Loucy (cell line): ENCODE results near the gene COQ8B.

Experiments used
- H2AFZ ChIP-seq: fragments of 200-600 bp; sonication (generic); 2 replicates; pipeline ENCODE4 v1.6.0; 2016; ENCODE audit warnings: antibody characterized with exemption, mild to moderate bottlenecking, low read length, moderate library complexity
- H3F3A ChIP-seq: fragments of 200-600 bp; 2 replicates; pipeline ENCODE4 v1.6.0; 2016; ENCODE audit warnings: antibody characterized with exemption, low read depth, mild to moderate bottlenecking
- H3K27me3 ChIP-seq: fragments of 200-600 bp; sonication (generic); 2 replicates; pipeline ENCODE4 v1.6.1; 2014; ENCODE audit warnings: low read length, mild to moderate bottlenecking; ENCODE audit not compliant: insufficient read depth, poor library complexity, severe bottlenecking
- H3K36me3 ChIP-seq: fragments of 200-600 bp; sonication (generic); 2 replicates; pipeline ENCODE4 v1.6.1; 2016; ENCODE audit warnings: low read length; ENCODE audit not compliant: insufficient read depth
- H3K4me1 ChIP-seq: fragments of 200-600 bp; sonication (generic); 2 replicates; pipeline ENCODE4 v1.5.1; 2014; ENCODE audit warnings: low read length, mild to moderate bottlenecking; ENCODE audit not compliant: insufficient read depth, poor library complexity, severe bottlenecking
- H3K4me2 ChIP-seq: fragments of 200-600 bp; sonication (generic); 2 replicates; pipeline ENCODE4 v1.6.0; 2014; ENCODE audit warnings: antibody characterized with exemption, low read length, low read depth, mild to moderate bottlenecking; ENCODE audit not compliant: poor library complexity, severe bottlenecking
- H3K4me3 ChIP-seq: fragments of 200-600 bp; sonication (generic); 2 replicates; pipeline ENCODE4 v1.5.1; 2014; ENCODE audit warnings: low read length, mild to moderate bottlenecking, mixed read lengths; ENCODE audit not compliant: poor library complexity, severe bottlenecking
- H3K79me2 ChIP-seq: fragments of 200-600 bp; sonication (generic); 2 replicates; pipeline ENCODE4 v1.6.1; 2014; ENCODE audit warnings: low read length; ENCODE audit not compliant: insufficient read depth
- H3K9ac ChIP-seq: fragments of 200-600 bp; sonication (generic); 2 replicates; pipeline ENCODE4 v1.6.0; 2014; ENCODE audit warnings: mild to moderate bottlenecking, low read depth, low read length, moderate library complexity; ENCODE audit not compliant: poor library complexity, severe bottlenecking
- H3K9me2 ChIP-seq: fragments of 200-600 bp; sonication (generic); replicated peaks from 2 replicates; pipeline ENCODE4 v1.6.1; 2016; ENCODE audit warnings: low read depth, low read length, mixed read lengths
- H3K9me3 ChIP-seq: fragments of 200-600 bp; sonication (generic); 2 replicates; pipeline ENCODE4 v1.6.1; 2014; ENCODE audit warnings: mild to moderate bottlenecking, antibody characterized with exemption, low read length, low read depth; ENCODE audit not compliant: insufficient read depth
- H4K20me1 ChIP-seq: fragments of 200-600 bp; sonication (generic); 2 replicates; pipeline ENCODE4 v1.6.0; 2014; ENCODE audit warnings: antibody characterized with exemption, low read length, mild to moderate bottlenecking; ENCODE audit not compliant: insufficient read depth, poor library complexity, severe bottlenecking
- CTCF ChIP-seq: fragments of 200-600 bp; sonication (generic); conservative IDR thresholded peaks from 2 replicates; pipeline ENCODE4 v1.5.1; 2014; ENCODE audit warnings: mild to moderate bottlenecking, antibody characterized with exemption, low read length
- EZH2phosphoT487 ChIP-seq: fragments of 200-600 bp; IDR thresholded peaks from 2 replicates; pipeline ENCODE4 v1.6.1; 2018; ENCODE audit warnings: antibody characterized with exemption, mild to moderate bottlenecking, moderate library complexity, borderline replicate concordance

COQ8B gene

GRCh38 chr19:40677156-40677555 lies 39.5 kb downstream of the COQ8B start:
- Histone ChIP-seq H3K79me2 (no peaks in the 10 kb centered on the region), H3K27me3 (no peaks in the 10 kb centered on the region), H3K9ac (no peak overlapping the region), H3K36me3 (no peaks in the 10 kb centered on the region), H3F3A (no peaks in the 10 kb centered on the region), H3K9me3 (no peaks in the 10 kb centered on the region), H3K9me2 (no peaks in the 10 kb centered on the region), H4K20me1 (no peaks in the 10 kb centered on the region), H3K4me2 (no peak overlapping the region), H3K4me3 (no peak overlapping the region), H3K4me1 (peaks cover 13% of the 10 kb centered on the region), H2AFZ (no peak overlapping the region)
- TF ChIP-seq EZH2phosphoT487 (no peak), CTCF (no peak)

GRCh38 chr19:40674291-40674690 lies 42.4 kb downstream of the COQ8B start:
- Histone ChIP-seq H3K9ac (peak overlapping the region; percentile 51), H3K9me3 (no peaks in the 10 kb centered on the region), H3K9me2 (no peaks in the 10 kb centered on the region), H3K27me3 (no peaks in the 10 kb centered on the region), H3K4me2 (peak overlapping the region; percentile 50), H4K20me1 (no peaks in the 10 kb centered on the region), H3F3A (no peaks in the 10 kb centered on the region), H3K79me2 (no peaks in the 10 kb centered on the region), H2AFZ (peak overlapping the region; percentile 57; the same call in 1 of the 2 replicates), H3K36me3 (no peaks in the 10 kb centered on the region; the same call in 1 of the 2 replicates), H3K4me1 (peaks cover 13% of the 10 kb centered on the region), H3K4me3 (peak overlapping the region; percentile 17)
- TF ChIP-seq EZH2phosphoT487, result no peak
- no peak for TF ChIP-seq CTCF

GRCh38 chr19:40673397-40673796 lies 43.3 kb downstream of the COQ8B start:
- H2AFZ ChIP-seq, result no peak overlapping the region
- no peaks in the 10 kb centered on the region for H3K9me3 ChIP-seq
- peak overlapping the region; percentile 51 for H3K9ac ChIP-seq
- peaks cover 13% of the 10 kb centered on the region for H3K4me1 ChIP-seq
- H4K20me1 ChIP-seq, result no peaks in the 10 kb centered on the region
- no peak overlapping the region for H3K4me3 ChIP-seq
- H3K36me3 ChIP-seq, result no peaks in the 10 kb centered on the region; the same call in 1 of the 2 replicates
- H3F3A ChIP-seq, result no peaks in the 10 kb centered on the region
- no peaks in the 10 kb centered on the region for H3K9me2 ChIP-seq
- H3K79me2 ChIP-seq, result no peaks in the 10 kb centered on the region
- no peaks in the 10 kb centered on the region for H3K27me3 ChIP-seq
- TF ChIP-seq CTCF (no peak), EZH2phosphoT487 (no peak)
- H3K4me2 ChIP-seq, result peak overlapping the region; percentile 50
